ENCODE measurements around the gene PCDHA12.
A peak's percentile ranks its signal among the peaks of the same experiment; 100 is the strongest.

The PCDHA12 gene

DNA sequence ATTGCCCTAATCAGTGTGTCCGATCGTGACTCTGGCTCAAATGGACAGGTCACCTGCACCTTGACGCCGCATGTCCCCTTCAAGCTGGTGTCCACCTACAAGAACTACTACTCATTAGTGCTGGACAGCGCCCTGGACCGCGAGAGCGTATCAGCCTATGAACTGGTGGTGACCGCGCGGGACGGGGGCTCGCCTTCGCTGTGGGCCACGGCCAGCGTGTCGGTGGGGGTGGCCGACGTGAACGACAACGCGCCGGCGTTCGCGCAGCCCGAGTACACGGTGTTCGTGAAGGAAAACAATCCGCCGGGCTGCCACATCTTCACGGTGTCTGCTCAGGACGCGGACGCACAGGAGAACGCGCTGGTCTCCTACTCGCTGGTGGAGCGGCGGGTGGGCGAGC, 8.3 kb downstream of the PCDHA12 start:
- no peak for TF ChIP-seq POLR2A (IDR thresholded peaks at IDR 0.05; ENCODE audit: low read length)
- no peak for TF ChIP-seq GATA1 (IDR thresholded peaks at IDR 0.05; ENCODE audit: low read depth, low read length)

DNA sequence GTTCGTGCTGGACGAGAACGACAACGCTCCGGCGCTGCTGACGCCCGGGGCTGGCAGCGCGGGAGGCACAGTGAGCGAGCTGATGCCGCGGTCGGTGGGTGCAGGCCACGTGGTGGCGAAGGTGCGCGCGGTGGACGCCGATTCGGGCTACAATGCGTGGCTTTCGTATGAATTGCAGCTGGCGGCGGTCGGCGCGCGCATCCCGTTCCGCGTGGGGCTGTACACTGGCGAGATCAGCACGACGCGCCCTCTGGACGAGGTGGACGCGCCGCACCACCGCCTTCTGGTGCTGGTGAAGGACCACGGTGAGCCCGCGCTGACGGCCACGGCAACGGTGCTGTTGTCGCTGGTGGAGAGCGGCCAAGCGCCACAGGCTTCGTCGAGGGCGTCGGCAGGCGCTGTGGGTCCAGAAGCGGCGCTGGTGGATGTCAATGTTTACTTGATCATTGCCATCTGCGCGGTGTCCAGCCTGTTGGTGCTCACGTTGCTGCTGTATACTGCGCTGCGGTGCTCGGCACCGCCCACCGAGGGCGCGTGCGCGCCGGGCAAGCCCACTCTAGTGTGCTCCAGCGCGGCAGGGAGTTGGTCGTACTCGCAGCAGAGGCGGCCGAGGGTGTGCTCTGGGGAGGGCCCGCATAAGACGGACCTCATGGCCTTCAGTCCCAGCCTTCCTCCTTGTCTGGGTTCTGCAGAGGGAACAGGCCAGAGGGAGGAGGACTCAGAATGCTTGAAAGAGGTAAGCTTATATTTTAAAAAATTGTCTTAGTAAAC, 9.0 kb downstream of the PCDHA12 start:
- no peak for DNase-seq
- TF ChIP-seq POLR2A (IDR thresholded peaks at IDR 0.05; ENCODE audit: low read length): no peak
- TF ChIP-seq GATA1 (IDR thresholded peaks at IDR 0.05; ENCODE audit: low read depth, low read length): no peak

More for the DNA sequence above, 8.3 kb downstream of the PCDHA12 start:
- no peak for DNase-seq

DNA sequence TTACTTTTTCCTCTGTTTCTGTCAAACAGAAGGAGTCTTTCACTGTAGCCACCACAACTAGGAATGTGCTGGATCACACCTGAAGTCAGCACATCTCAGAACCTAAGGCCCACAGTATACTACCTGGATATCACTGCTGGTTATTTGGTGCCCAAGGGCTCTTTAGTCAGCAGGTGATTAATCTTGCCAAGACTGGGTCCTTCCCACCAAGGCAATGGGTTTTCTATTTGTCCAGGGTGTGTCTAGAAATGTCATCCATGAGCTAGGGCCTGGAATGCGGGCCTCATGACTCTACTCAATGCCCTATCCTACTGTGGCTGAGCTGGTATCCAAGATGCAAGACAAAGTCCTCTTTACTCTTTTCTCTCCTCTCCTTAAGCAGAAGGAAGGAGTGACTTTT, 41.2 kb downstream of the PCDHA12 start:
- no peak for DNase-seq
- TF ChIP-seq GATA1 (IDR thresholded peaks at IDR 0.05; ENCODE audit: low read depth, low read length) (no peak), POLR2A (IDR thresholded peaks at IDR 0.05; ENCODE audit: low read length) (no peak)

DNA sequence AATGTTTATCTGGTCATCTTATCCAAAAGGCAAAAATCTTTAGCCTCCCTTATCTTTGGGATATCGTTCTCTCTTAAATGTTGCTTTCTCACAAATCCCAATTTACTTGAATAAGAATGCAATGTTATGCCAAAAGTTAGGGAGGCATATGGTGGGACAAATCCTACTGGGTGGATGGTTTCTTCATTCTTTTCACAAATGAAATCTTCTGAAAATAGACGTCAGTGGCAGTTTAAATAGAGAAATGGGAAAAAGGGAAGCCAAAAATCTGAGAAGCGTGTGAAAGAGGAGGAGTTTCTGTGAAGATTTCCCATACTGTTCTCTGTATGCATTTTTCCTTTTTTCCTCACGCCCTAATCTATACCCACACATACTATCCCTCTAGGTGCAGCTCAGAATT, 48.5 kb downstream of the PCDHA12 start:
- TF ChIP-seq POLR2A (IDR thresholded peaks at IDR 0.05; ENCODE audit: low read length): no peak
- no peak for TF ChIP-seq GATA1 (IDR thresholded peaks at IDR 0.05; ENCODE audit: low read depth, low read length)
- DNase-seq: peak in 1 of 2 experiments; percentile 0

DNA sequence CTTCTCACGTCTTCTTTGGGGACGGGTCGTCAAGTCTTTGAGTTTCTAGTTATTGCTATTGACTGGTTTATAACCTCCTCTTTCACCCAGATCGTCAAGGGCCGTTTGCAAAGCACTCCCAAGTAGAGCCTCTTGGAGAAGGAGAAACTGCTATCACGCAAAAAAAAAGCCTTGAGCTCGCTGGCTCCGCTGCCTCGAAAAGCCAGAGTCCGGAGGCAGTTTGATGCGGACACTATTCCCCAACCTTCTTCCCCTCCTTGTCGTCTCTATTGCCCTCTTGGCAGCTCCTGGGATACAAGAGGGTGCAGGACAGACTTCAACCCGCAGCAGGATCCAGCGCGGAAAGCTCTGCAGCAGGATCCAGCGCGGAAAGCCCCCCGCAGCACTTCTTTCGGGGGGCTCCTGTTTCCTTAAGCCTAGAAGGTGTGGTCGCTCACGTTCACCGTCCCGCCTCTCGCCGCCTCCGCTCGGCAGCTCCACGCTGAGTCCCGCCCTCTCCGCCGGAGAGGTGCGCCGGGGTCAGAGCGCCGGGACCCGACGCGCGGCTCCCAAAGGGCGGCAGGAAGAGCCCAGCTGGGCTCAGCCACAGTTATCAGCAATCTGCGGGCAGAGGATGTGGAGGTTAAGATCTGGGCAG, 50.8 kb downstream of the PCDHA12 start, which contains the start of gene PCDHAC1:
Gene PCDHAC1 (plus strand): TSS at position 494 of the 637 bp plus-strand sequence. CDS start 594 bp downstream, outside the sequence.
- no peak for TF ChIP-seq GATA1 (IDR thresholded peaks at IDR 0.05; ENCODE audit: low read depth, low read length)
- no peak for TF ChIP-seq POLR2A (IDR thresholded peaks at IDR 0.05; ENCODE audit: low read length)

DNA sequence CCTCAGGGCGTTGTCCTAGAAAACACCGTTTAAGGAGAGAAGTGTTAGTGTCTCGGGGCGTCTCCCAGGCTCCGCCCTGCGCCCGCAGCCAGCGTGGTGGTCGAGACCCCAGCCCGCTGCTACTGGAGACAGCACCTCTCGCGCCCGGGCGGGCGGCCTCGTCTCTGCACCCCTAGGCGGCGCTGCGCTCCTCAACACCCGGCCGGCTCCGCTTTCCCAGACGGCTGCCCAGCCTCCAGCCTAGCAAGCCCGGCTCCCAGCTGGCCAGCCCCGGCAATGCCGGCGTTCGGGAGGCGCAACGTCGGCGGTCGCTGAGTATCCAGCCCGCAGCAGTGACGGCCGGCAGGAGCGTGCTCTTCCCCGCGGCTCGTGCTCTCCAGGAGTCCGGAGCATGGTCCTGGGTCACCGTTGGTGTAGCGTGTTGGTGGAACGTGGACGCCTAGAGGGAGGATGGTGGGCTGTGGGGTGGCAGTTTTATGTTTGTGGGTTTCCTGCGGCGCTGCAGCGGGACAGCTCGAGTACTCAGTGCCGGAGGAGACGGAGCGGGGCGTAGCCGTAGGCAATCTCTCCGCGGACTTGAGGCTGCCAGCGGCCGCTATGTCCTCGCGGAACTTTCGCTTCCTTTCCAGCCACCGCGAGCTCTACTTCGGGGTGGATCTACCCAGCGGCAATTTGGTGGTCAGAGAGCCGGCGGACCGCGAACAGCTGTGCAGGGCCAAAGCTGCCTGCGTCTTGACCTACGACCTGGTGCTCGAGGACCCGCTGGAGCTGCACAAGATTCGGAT, 51.5 kb downstream of the PCDHA12 start:
- DNase-seq: peak; percentile 5 to 7
- TF ChIP-seq POLR2A (IDR thresholded peaks at IDR 0.05; ENCODE audit: low read length) (no peak), GATA1 (IDR thresholded peaks at IDR 0.05; ENCODE audit: low read depth, low read length) (no peak)

More for the DNA sequence above, 50.8 kb downstream of the PCDHA12 start, which contains the start of gene PCDHAC1:
- DNase-seq: no peak

DNA sequence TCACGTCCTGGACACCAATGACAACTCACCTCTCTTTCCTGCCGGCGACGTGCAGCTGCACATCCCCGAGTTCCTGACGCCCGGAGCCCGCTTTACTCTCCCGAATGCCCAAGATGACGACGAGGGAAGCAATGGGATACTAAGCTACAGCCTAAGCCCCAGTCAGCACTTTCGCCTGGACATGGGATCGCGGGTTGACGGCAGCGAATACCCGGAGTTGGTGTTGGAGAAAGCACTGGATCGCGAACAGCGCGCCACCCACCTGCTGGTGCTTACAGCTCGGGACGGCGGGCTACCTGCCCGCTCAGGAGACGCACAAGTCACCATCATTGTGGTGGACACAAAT, 52.1 kb downstream of the PCDHA12 start:
- no peak for DNase-seq
- no peak for TF ChIP-seq GATA1 (IDR thresholded peaks at IDR 0.05; ENCODE audit: low read depth, low read length)
- TF ChIP-seq POLR2A (IDR thresholded peaks at IDR 0.05; ENCODE audit: low read length): no peak
